IMR-90 (cell line): ENCODE data around the gene AUTS2. TPM values are rescaled to one million over a fixed set of nuclear protein-coding genes. Genes with fewer than 3 reads are reported as not detected.

Experiments used
- ATAC-seq: fragments of 200-7000 bp; cut with Tn5 transposase; 2 replicates; pipeline ENCODE4 v1.9.1; 2020; ENCODE audit warnings: low read depth, mild to moderate bottlenecking, moderate library complexity
- BruUV-seq: library from RNA; stranded (reverse); fragments of 400-500 nt; replicated peaks from 2 replicates; lab custom pipeline; 2021; lab: Mats Ljungman, UMichigan
- CTCF ChIA-PET: fragments of 300-600 bp; formaldehyde crosslinking; extraction: SDS; loops from one replicate; lab custom pipeline; 2021; ENCODE audit warnings: antibody characterized with exemption; lab: Yijun Ruan, JAX
- POLR2A ChIA-PET: fragments of 300-600 bp; sonication (Branson Sonifier 250); formaldehyde crosslinking; loops from one replicate; lab custom pipeline; 2022; ENCODE audit warnings: antibody characterized with exemption; ENCODE audit not compliant: unreplicated experiment; lab: Charles Lee
- DNase-seq: peaks from one replicate; pipeline ENCODE4 v3.0.0; 2013
- H2AFZ ChIP-seq: replicated peaks from 2 replicates; pipeline ENCODE3; 2013; ENCODE audit warnings: low read length, mild to moderate bottlenecking; ENCODE audit not compliant: poor library complexity
- H2AK5ac ChIP-seq: 2 replicates; pipeline ENCODE4 v1.6.1; 2013; ENCODE audit warnings: low read depth, low read length, inconsistent platforms
- H2AK9ac ChIP-seq: replicated peaks from 2 replicates; pipeline ENCODE3; 2013; ENCODE audit warnings: mild to moderate bottlenecking, low read depth, low read length, moderate library complexity; ENCODE audit not compliant: poor library complexity
- H2BK120ac ChIP-seq: 2 replicates; pipeline ENCODE4 v1.6.1; 2013; ENCODE audit warnings: low read depth, low read length, inconsistent platforms
- H2BK15ac ChIP-seq: 3 replicates; pipeline ENCODE4 v1.6.1; 2013; ENCODE audit warnings: low read depth, low read length, inconsistent platforms
- H2BK20ac ChIP-seq: 2 replicates; pipeline ENCODE4 v1.6.1; 2013; ENCODE audit warnings: low read depth, mild to moderate bottlenecking, inconsistent platforms, low read length, moderate library complexity
- H2BK5ac ChIP-seq: 2 replicates; pipeline ENCODE4 v1.6.1; 2013; ENCODE audit warnings: mild to moderate bottlenecking, low read depth, low read length, inconsistent platforms; ENCODE audit not compliant: poor library complexity, severe bottlenecking
- H3K14ac ChIP-seq: replicated peaks from 2 replicates; pipeline ENCODE4 v1.6.1; 2013; ENCODE audit warnings: low read depth, low read length, inconsistent platforms
- H3K18ac ChIP-seq: 2 replicates; pipeline ENCODE4 v1.6.1; 2013; ENCODE audit warnings: low read depth, low read length, control low read depth
- H3K23ac ChIP-seq: 2 replicates; pipeline ENCODE4 v1.6.1; 2013; ENCODE audit warnings: low read depth, low read length, inconsistent platforms
- H3K27ac ChIP-seq: 2 replicates; pipeline ENCODE4 v1.5.1; 2013; ENCODE audit warnings: mild to moderate bottlenecking, control low read depth, low read length; ENCODE audit not compliant: insufficient read depth
- H3K27me3 ChIP-seq: 2 replicates; pipeline ENCODE4 v1.6.1; 2013; ENCODE audit warnings: low read length; ENCODE audit not compliant: control insufficient read depth, insufficient read depth
- H3K36me3 ChIP-seq: 2 replicates; pipeline ENCODE4 v1.6.1; 2013; ENCODE audit warnings: low read length, mixed read lengths; ENCODE audit not compliant: control insufficient read depth, insufficient read depth
- H3K4ac ChIP-seq: 2 replicates; pipeline ENCODE4 v1.6.1; 2013; ENCODE audit warnings: low read depth, low read length, inconsistent platforms
- H3K4me1 ChIP-seq: 2 replicates; pipeline ENCODE4 v1.6.1; 2013; ENCODE audit warnings: low read length, mixed read lengths; ENCODE audit not compliant: control insufficient read depth, insufficient read depth
- H3K4me2 ChIP-seq: 2 replicates; pipeline ENCODE4 v1.6.1; 2013; ENCODE audit warnings: low read depth, mild to moderate bottlenecking, control low read depth, low read length, moderate library complexity
- H3K4me3 ChIP-seq: 2 replicates; pipeline ENCODE4 v1.5.1; 2013; ENCODE audit warnings: low read depth, mild to moderate bottlenecking, control low read depth, low read length, moderate library complexity; ENCODE audit not compliant: insufficient read depth
- H3K56ac ChIP-seq: 2 replicates; pipeline ENCODE4 v1.6.1; 2013; ENCODE audit warnings: low read length, inconsistent platforms; ENCODE audit not compliant: insufficient read depth; ENCODE audit errors: extremely low read depth
- H3K79me1 ChIP-seq, 2 experiments: 2 replicates each; pipeline ENCODE4 v1.6.1; 2013; ENCODE audit warnings: low read length in 2 of 2, inconsistent platforms in 1 of 2, low read depth in 1 of 2
- H3K9ac ChIP-seq: 2 replicates; pipeline ENCODE4 v1.6.1; 2013; ENCODE audit warnings: low read depth, low read length, control low read depth
- H3K9me1 ChIP-seq: 2 replicates; pipeline ENCODE4 v1.6.1; 2013; ENCODE audit warnings: low read length, inconsistent platforms; ENCODE audit not compliant: insufficient read depth
- H3K9me3 ChIP-seq: 2 replicates; pipeline ENCODE4 v1.6.1; 2013; ENCODE audit warnings: low read length; ENCODE audit not compliant: control insufficient read depth, insufficient read depth
- H4K20me1 ChIP-seq: 2 replicates; pipeline ENCODE4 v1.6.1; 2013; ENCODE audit warnings: low read length, inconsistent platforms; ENCODE audit not compliant: insufficient read depth
- H4K5ac ChIP-seq: 2 replicates; pipeline ENCODE4 v1.6.1; 2013; ENCODE audit warnings: mild to moderate bottlenecking, low read depth, low read length, control low read depth
- H4K8ac ChIP-seq, 2 experiments: 2 replicates each; pipeline ENCODE4 v1.6.1; 2013; ENCODE audit warnings: low read depth in 2 of 2, low read length in 2 of 2, control low read depth in 1 of 2, inconsistent platforms in 1 of 2
- H4K91ac ChIP-seq: 2 replicates; pipeline ENCODE4 v1.6.1; 2013; ENCODE audit warnings: low read depth, low read length, inconsistent platforms; ENCODE audit not compliant: insufficient read depth
- CEBPB ChIP-seq: IDR thresholded peaks from 2 replicates; pipeline ENCODE4 v1.6.1; 2012; ENCODE audit warnings: low read depth, low read length, improper control_type of control experiment
- WGBS, 2 experiments: methylation state at CpG; one replicate each; pipeline versions ENCODE4 v1.1.5 to v1.1.7; 2013; ENCODE audit warnings: missing lambda C conversion rate in 2 of 2; ENCODE audit not compliant: insufficient read length in 1 of 2; ENCODE audit errors: extremely low coverage in 2 of 2; 5-methylcytosine and 5-hydroxymethylcytosine counted together
- dilution Hi-C: fragments of 300-500 bp; cut with HindIII; formaldehyde crosslinking; loops from one replicate; pipeline ENCODE4 v1.14.3; 2018; ENCODE audit warnings: low sequenced_read_pairs; ENCODE audit not compliant: unreplicated experiment
- in situ Hi-C: fragments of 300-500 bp; cut with MboI; formaldehyde crosslinking; loops from 3 replicates; pipeline ENCODE4 v1.14.3; 2019; ENCODE audit warnings: low sequenced_read_pairs, inconsistent platforms, mixed read lengths
- intact Hi-C: fragments of 100-400 bp; cut with micrococcal nuclease; formaldehyde crosslinking; loops from 2 replicates; pipeline ENCODE4 v1.10.0; 2022
- polyA plus RNA-seq, 3 experiments: library from polyadenylated mRNA; depleted of rRNA; stranded (reverse); fragments of >200 nt; gene quantifications; 2 replicates each; pipeline ENCODE4 v1.2.3, GENCODE V29; 2012; ENCODE audit warnings: low replicate concordance in 1 of 3
- total RNA-seq: library from RNA; depleted of rRNA; stranded (reverse); fragments of >200 nt; gene quantifications from 2 replicates; pipeline ENCODE4 v1.2.3, GENCODE V29; 2012
- TF ChIP-seq, protein P1 (sequence below): conservative IDR thresholded peaks from 2 replicates; pipeline ENCODE4 v1.5.1; 2012; ENCODE audit warnings: mild to moderate bottlenecking, low read depth, low read length, improper control_type of control experiment

The AUTS2 gene
- total and polyA plus RNA-seq, 2 of the 4 experiments (the other 2 are of a cell fraction) = 0.90 to 3.0 TPM

DNA sequence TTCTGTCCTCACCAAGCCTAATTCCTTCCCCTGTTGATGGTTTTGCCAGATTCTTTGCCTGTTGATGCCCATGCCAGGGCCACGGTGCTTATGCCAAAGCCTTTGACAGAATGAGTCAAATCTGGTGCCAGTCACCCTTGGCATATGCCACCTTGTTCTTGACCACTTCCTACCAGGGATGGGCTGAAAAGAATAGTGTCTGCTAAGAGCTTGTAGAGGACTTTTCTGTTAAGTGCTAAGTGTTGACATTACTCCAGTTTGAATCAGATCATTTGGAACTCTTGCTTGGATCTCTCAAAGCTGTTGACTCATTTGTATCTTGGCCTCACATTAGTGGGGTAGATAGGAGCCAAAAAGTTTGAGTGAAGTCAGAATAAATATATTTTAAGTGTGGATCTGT is 661.2 kb downstream of the AUTS2 start:
- Histone ChIP-seq H3K9ac (no peak overlapping the region), H2BK20ac (no peak overlapping the region), H3K9me3 (0 out of 2 replicates have a peak, but pooled peaks cover 5% of the 10 kb centered on the region), H2BK120ac (no peak overlapping the region), H3K4me1 (no peaks in the 10 kb centered on the region), H3K18ac (no peak overlapping the region), H3K56ac (no peak overlapping the region), H2BK5ac (no peak overlapping the region), H3K36me3 (no peaks in the 10 kb centered on the region), H3K9me1 (no peaks in the 10 kb centered on the region), H3K27ac (no peak overlapping the region), H3K4me3 (no peak overlapping the region), H4K91ac (no peak overlapping the region), H2AK5ac (no peak overlapping the region), H3K14ac (no peak overlapping the region), H3K4me2 (no peak overlapping the region), H2AK9ac (no peak overlapping the region), H3K23ac (no peak overlapping the region), H4K20me1 (no peaks in the 10 kb centered on the region), H4K5ac (no peak overlapping the region), H3K27me3 (no peaks in the 10 kb centered on the region), H2AFZ (no peak overlapping the region), H2BK15ac (no peak overlapping the region), H3K4ac (no peak overlapping the region), H4K8ac (no peak overlapping the region), H3K79me1 (no peaks in the 10 kb centered on the region)
- intact Hi-C loops (no loop called here), in situ Hi-C loops (no loop called here), dilution Hi-C loops (no loop called here)
- WGBS, 2 experiments = no CpG with 5 or more reads among the region's 1 CpG
- ChIA-PET POLR2A (interaction anchor here (0.5 kb wide), 1 partner anchor 525 kb away, joined by 3 read pairs; no protein-coding TSS in a partner anchor), CTCF (no interaction called here)
- ATAC-seq = no peak
- BruUV-seq = no TSS peak
- no peak for DNase-seq
- TF ChIP-seq, protein P1, sequence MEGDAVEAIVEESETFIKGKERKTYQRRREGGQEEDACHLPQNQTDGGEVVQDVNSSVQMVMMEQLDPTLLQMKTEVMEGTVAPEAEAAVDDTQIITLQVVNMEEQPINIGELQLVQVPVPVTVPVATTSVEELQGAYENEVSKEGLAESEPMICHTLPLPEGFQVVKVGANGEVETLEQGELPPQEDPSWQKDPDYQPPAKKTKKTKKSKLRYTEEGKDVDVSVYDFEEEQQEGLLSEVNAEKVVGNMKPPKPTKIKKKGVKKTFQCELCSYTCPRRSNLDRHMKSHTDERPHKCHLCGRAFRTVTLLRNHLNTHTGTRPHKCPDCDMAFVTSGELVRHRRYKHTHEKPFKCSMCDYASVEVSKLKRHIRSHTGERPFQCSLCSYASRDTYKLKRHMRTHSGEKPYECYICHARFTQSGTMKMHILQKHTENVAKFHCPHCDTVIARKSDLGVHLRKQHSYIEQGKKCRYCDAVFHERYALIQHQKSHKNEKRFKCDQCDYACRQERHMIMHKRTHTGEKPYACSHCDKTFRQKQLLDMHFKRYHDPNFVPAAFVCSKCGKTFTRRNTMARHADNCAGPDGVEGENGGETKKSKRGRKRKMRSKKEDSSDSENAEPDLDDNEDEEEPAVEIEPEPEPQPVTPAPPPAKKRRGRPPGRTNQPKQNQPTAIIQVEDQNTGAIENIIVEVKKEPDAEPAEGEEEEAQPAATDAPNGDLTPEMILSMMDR = no peak
- TF ChIP-seq CEBPB = no peak
